NB4 (cell line): ENCODE results near the gene TMEM229B.

Experiments
- DNase-seq: peaks from one replicate; pipeline ENCODE4 v3.0.0; 2010; ENCODE audit warnings: low read depth
- H3K4me3 ChIP-seq: one replicate; pipeline ENCODE4 v1.5.1; 2011; ENCODE audit warnings: mild to moderate bottlenecking, low read depth, low read length, moderate library complexity
- MYC ChIP-seq: IDR thresholded peaks from 2 replicates; pipeline ENCODE4 v1.6.1; 2011; ENCODE audit warnings: low read depth, low read length
- POLR2A ChIP-seq: IDR thresholded peaks from 2 replicates; pipeline ENCODE4 v1.6.1; 2011; ENCODE audit warnings: mild to moderate bottlenecking; ENCODE audit not compliant: insufficient read length; ENCODE audit errors: extremely low read depth
- TF ChIP-seq, protein P1 (sequence below): IDR thresholded peaks from 2 replicates; pipeline ENCODE4 v1.6.1; 2011; ENCODE audit warnings: low read depth, low read length
- TF ChIP-seq, protein P2 (sequence below): IDR thresholded peaks from one replicate; pipeline ENCODE4 v1.5.1; 2012; ENCODE audit warnings: low read depth, low read length

Gene TMEM229B

DNA sequence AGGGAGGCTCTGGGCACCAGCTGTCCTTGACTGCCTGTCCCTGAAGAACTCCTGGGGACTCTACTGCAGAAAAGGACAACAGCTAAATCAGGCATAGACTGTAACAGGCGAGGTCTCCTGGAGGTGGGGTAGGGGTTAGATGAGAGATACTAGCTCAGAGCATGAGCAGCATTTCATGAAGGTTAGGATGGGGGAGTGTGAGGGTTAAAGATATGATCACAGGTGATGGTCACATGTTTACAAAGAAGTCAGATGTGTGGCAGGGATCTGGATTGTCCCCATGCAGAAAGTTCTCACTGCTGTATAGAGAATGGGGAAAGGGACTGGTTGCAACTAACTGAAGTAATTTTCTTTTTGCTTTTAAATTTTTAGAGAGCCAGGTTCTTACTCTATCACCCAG, 26.5 kb downstream of the TMEM229B start:
- no peak overlapping the region for H3K4me3 ChIP-seq
- TF ChIP-seq, protein P1, sequence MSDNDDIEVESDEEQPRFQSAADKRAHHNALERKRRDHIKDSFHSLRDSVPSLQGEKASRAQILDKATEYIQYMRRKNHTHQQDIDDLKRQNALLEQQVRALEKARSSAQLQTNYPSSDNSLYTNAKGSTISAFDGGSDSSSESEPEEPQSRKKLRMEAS = no peak
- TF ChIP-seq POLR2A = no peak
- TF ChIP-seq, protein P2, sequence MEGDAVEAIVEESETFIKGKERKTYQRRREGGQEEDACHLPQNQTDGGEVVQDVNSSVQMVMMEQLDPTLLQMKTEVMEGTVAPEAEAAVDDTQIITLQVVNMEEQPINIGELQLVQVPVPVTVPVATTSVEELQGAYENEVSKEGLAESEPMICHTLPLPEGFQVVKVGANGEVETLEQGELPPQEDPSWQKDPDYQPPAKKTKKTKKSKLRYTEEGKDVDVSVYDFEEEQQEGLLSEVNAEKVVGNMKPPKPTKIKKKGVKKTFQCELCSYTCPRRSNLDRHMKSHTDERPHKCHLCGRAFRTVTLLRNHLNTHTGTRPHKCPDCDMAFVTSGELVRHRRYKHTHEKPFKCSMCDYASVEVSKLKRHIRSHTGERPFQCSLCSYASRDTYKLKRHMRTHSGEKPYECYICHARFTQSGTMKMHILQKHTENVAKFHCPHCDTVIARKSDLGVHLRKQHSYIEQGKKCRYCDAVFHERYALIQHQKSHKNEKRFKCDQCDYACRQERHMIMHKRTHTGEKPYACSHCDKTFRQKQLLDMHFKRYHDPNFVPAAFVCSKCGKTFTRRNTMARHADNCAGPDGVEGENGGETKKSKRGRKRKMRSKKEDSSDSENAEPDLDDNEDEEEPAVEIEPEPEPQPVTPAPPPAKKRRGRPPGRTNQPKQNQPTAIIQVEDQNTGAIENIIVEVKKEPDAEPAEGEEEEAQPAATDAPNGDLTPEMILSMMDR = no peak
- TF ChIP-seq MYC = no peak
- no peak for DNase-seq

DNA sequence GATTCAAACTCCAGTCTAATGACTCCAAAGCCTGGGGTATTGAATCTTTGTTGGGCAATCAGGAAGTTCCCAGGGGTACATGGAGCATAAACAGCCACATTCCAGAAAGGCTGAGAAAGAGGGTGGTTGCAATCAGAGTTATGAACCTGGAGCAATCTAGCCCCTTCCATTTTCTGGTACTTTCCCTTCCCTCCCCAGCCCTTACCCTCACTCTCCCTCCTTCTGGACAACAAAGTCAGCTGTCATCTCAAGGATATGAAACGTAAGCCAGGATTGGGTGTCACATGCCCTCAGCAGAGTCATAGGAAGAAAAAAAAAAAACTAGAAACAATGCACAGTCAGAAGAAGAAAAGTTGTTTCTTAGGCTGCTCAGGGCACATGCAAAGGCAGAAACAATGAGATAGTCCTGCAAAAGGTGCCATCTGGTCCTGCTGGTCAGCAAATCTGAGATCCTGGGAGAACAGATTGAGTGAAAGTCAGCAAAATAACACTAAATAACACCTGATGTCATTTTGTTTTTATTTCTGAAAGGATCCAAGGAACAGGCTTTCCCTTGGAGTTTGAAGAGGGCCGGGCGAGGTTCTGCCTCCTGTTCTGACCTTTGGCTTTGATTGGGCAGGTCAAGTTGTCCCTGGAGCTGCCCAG, 27.1 kb downstream of the TMEM229B start:
- no peak for DNase-seq

DNA sequence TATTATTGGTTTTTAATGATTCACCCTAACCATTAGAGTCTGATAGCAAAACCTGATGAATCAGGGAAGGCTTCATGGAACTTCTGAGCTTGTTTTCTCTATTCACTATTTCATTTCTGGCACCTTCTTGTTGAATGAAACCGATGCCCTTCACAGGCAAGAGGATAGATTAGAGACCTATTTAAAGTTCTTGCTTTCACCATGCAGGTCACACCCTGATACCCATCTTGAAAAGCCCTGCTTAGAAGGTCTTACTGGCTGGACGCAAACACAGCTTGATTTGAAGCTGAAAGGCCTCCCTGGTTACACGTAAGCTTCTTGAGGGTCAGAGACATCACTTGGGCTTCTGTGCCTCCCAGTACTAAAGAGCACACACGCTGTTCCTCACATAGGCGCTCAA, 29.2 kb downstream of the TMEM229B start:
- no peak for DNase-seq
- no peak overlapping the region for H3K4me3 ChIP-seq
- TF ChIP-seq, protein P2 = no peak
- TF ChIP-seq MYC = no peak
- TF ChIP-seq, protein P1 = no peak
- TF ChIP-seq POLR2A = no peak

More for the DNA sequence above, 27.1 kb downstream of the TMEM229B start:
- H3K4me3 ChIP-seq = no peak overlapping the region
- TF ChIP-seq POLR2A (no peak), MYC (no peak)
- TF ChIP-seq, protein P1 = no peak
- TF ChIP-seq, protein P2 = no peak

DNA sequence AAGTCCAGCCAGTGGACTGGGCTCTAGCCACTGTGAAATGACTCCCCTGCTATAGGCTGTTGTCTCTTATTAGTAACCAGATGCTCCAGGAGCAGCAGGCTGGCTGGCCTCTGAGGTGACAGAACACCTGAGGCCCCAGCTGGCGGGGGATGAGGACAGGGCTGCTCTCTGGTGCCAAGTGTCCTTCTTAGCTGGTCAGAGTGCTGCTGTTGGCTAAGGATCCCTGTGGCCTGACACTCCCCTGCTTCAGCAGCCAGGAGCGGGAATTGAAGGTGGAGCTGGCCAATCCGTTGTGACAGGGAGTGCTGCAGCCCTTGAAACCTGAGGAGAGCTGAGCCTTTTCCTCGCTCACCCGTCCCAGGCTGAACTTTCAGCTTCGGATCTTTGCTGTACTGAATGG, 30.7 kb downstream of the TMEM229B start:
- TF ChIP-seq POLR2A (no peak), MYC (no peak)
- TF ChIP-seq, protein P2 = no peak
- TF ChIP-seq, protein P1 = no peak
- no peak for DNase-seq
- no peak overlapping the region for H3K4me3 ChIP-seq

DNA sequence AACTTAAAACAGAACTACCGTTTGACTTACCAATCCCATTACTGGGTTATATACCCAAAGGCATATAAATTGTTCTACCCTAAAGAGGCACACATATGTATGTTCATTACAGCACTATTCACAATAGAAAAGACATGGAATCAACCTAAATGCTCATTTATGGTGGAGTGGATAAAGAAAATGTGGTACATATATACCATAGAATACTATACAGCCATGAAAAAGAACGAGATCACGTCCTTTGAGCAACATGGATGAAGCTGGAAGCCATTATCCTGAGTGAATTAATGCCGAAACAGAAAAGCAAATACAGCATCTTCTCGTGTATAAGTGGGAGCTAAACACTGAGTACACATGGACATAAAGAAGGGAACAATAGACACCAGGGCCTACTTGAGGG, 31.8 kb downstream of the TMEM229B start:
- TF ChIP-seq POLR2A (no peak), MYC (no peak)
- TF ChIP-seq, protein P2 = no peak
- TF ChIP-seq, protein P1 = no peak
- no peak for DNase-seq
- H3K4me3 ChIP-seq = no peak overlapping the region
